Osteocyte (in vitro differentiated cells): Measurements from ENCODE around the gene TRIM27. TPM values are rescaled to one million over a fixed set of nuclear protein-coding genes. Genes with fewer than 3 reads are reported as not detected.
"Not testable (repeated sequence)": the region's sequence is repeated elsewhere in the genome, so short reads cannot be mapped to it uniquely, and the experiment has no call there.

Experiments used
- DNase-seq: peaks from one replicate; pipeline ENCODE4 v3.0.0; 2021; ENCODE audit warnings: mixed read lengths; ENCODE audit not compliant: unreplicated experiment; ENCODE audit errors: extremely low spot score
- H3K27ac Mint-ChIP-seq: one replicate; pipeline ENCODE4 v1.8.0; 2021; ENCODE audit warnings: mild to moderate bottlenecking, mixed read lengths; ENCODE audit not compliant: unreplicated experiment
- H3K27me3 Mint-ChIP-seq: one replicate; pipeline ENCODE4 v1.8.0; 2021; ENCODE audit warnings: mixed read lengths; ENCODE audit not compliant: unreplicated experiment
- H3K36me3 Mint-ChIP-seq: one replicate; pipeline ENCODE4 v1.8.0; 2021; ENCODE audit warnings: mixed read lengths; ENCODE audit not compliant: unreplicated experiment
- H3K4me1 Mint-ChIP-seq: one replicate; pipeline ENCODE4 v1.8.0; 2021; ENCODE audit warnings: mixed read lengths; ENCODE audit not compliant: unreplicated experiment
- H3K4me3 Mint-ChIP-seq: one replicate; pipeline ENCODE4 v1.8.0; 2021; ENCODE audit warnings: mild to moderate bottlenecking, moderate library complexity, mixed read lengths; ENCODE audit not compliant: unreplicated experiment
- H3K9me3 Mint-ChIP-seq: one replicate; pipeline ENCODE4 v1.8.0; 2021; ENCODE audit warnings: mixed read lengths; ENCODE audit not compliant: unreplicated experiment
- total RNA-seq: library from RNA; stranded (reverse); gene quantifications from 2 replicates; pipeline ENCODE4 v1.2.1, GENCODE V29; 2021
- TF ChIP-seq, protein P1 (sequence below): fragments of 200-600 bp; sonication (generic); IDR thresholded peaks from 2 replicates; pipeline ENCODE4 v1.5.0; 2021; ENCODE audit warnings: antibody characterized with exemption, mild to moderate bottlenecking, moderate library complexity

Gene TRIM27
- total RNA-seq, 1 donor from 2014 or later = 58.3 TPM

GRCh38 chr6:28960846-28961500 lies 37.2 kb upstream of the TRIM27 start:
- Mint-ChIP-seq H3K36me3 (peaks cover 2% of the 10 kb centered on the region), H3K4me3 (no peak overlapping the region), H3K4me1 (no peaks in the 10 kb centered on the region), H3K27ac (no peak overlapping the region), H3K27me3 (peaks cover 21% of the 10 kb centered on the region), H3K9me3 (no peaks in the 10 kb centered on the region)
- DNase-seq = no peak
- TF ChIP-seq, protein P1, sequence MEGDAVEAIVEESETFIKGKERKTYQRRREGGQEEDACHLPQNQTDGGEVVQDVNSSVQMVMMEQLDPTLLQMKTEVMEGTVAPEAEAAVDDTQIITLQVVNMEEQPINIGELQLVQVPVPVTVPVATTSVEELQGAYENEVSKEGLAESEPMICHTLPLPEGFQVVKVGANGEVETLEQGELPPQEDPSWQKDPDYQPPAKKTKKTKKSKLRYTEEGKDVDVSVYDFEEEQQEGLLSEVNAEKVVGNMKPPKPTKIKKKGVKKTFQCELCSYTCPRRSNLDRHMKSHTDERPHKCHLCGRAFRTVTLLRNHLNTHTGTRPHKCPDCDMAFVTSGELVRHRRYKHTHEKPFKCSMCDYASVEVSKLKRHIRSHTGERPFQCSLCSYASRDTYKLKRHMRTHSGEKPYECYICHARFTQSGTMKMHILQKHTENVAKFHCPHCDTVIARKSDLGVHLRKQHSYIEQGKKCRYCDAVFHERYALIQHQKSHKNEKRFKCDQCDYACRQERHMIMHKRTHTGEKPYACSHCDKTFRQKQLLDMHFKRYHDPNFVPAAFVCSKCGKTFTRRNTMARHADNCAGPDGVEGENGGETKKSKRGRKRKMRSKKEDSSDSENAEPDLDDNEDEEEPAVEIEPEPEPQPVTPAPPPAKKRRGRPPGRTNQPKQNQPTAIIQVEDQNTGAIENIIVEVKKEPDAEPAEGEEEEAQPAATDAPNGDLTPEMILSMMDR = no peak

DNA sequence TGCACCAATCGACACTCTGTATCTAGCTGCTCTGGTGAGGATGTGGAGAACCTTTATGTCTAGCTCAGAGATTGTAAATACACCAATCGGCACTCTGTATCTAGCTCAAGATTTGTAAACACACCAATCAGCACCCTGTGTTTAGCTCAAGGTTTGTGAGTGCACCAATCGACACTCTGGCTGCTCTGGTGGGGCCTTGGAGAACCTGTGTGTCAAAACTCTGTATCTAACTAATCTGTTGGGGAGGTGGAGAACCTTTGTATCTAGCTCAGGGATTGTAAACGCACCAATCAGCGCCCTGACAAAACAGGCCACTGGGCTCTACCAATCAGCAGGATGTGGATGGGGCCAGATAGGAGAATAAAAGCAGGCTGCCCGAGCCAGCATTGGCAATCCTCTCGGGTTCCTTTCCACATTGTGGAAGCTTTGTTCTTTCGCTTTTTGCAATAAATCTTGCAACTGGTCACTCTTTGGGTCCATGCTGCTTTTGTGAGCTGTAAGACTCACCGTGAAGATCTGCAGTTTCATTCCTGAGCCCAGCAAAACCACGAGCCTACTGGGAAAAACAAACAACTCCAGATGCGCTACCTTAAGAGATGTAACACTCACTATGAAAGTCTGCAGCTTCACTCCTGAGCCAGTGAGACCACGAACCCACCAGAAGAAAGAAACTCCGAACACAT lies 34.9 kb upstream of the TRIM27 start:
- not testable (repeated sequence) for H3K27ac Mint-ChIP-seq, H3K36me3 Mint-ChIP-seq, H3K27me3 Mint-ChIP-seq, H3K4me3 Mint-ChIP-seq, DNase-seq, H3K4me1 Mint-ChIP-seq, H3K9me3 Mint-ChIP-seq

DNA sequence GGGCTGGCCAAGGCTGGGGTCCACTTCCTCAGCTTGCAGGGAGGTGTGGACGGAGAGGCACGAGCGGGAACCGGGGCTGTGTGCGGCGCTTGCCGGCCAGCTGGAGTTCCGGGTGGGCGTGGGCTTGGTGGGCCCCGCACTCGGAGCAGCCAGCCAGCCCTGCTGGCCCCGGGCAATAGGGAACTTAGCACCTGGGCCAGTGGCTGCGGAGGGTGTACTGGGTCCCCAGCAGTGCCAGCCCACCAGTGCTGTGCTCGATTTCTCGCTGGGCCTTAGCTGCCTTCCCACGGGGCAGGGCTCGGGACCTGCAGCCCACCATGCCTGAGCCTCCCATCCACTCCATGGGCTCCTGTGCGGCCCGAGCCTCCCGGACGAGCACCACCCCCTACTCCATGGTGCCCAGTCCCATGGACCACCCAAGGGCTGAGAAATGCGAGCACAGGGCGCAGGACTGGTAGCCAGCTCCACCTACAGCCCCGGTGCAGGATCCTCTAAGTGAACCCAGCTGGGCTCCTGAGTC lies 34.1 kb upstream of the TRIM27 start:
- not testable (repeated sequence) for H3K27me3 Mint-ChIP-seq, DNase-seq, H3K9me3 Mint-ChIP-seq, H3K36me3 Mint-ChIP-seq, H3K4me1 Mint-ChIP-seq, H3K4me3 Mint-ChIP-seq, H3K27ac Mint-ChIP-seq

DNA sequence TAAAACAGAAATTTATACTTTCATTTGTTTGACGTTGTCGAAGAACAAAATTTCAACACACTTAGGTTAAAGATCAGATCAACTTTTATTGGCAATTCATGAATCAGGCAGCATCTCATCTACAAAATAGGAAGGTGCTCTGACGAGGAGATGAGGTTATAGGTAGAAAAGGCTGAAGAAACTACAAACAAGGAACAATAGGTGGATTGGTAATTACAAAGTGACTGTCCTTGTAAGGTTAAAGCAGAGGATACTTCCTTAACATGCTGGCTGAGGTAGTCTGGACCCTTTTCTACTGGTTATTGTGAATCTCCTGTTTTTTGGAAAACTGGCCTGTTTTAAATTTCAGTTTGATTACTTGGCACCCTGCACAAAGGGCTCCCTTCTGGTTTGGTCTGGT lies 32.5 kb upstream of the TRIM27 start:
- H3K27me3 Mint-ChIP-seq = peaks cover 5% of the 10 kb centered on the region

GRCh38 chr6:28953585-28954258 lies 29.9 kb upstream of the TRIM27 start:
- Mint-ChIP-seq H3K27ac (no peak overlapping the region), H3K27me3 (peaks cover 5% of the 10 kb centered on the region), H3K4me3 (peak overlapping the region; percentile 78), H3K9me3 (no peaks in the 10 kb centered on the region), H3K4me1 (peaks cover 7% of the 10 kb centered on the region), H3K36me3 (no peaks in the 10 kb centered on the region)
- TF ChIP-seq, protein P1 = no peak
- DNase-seq = no peak

More for the DNA sequence above, 32.5 kb upstream of the TRIM27 start:
- Mint-ChIP-seq H3K36me3 (no peaks in the 10 kb centered on the region), H3K27ac (no peak overlapping the region), H3K4me3 (no peak overlapping the region), H3K9me3 (no peaks in the 10 kb centered on the region), H3K4me1 (peaks cover 7% of the 10 kb centered on the region)
- DNase-seq = no peak
- TF ChIP-seq, protein P1 = no peak
